Breast epithelium (tissue), 3 donors: ENCODE data around the gene GPATCH3.

Experiments
- POLR2A ChIP-seq: fragments of 450-650 bp; IDR thresholded peaks from one replicate; pipeline ENCODE4 v1.6.1; 2016; ENCODE audit warnings: antibody characterized with exemption, mild to moderate bottlenecking, moderate library complexity
- POLR2AphosphoS5 ChIP-seq, 3 donors: sonication (generic); formaldehyde crosslinking; IDR thresholded peaks; one replicate each; pipeline ENCODE4 v1.6.1; 2017; ENCODE audit warnings: antibody characterized with exemption in 3 of 3
- TF ChIP-seq, protein P1 (sequence below), 3 donors: fragments of 450-650 bp; IDR thresholded peaks; one replicate each; pipeline ENCODE4 v1.5.1; 2016 to 2017; ENCODE audit warnings: antibody characterized with exemption in 3 of 3, mild to moderate bottlenecking in 3 of 3, moderate library complexity in 3 of 3

DNA sequence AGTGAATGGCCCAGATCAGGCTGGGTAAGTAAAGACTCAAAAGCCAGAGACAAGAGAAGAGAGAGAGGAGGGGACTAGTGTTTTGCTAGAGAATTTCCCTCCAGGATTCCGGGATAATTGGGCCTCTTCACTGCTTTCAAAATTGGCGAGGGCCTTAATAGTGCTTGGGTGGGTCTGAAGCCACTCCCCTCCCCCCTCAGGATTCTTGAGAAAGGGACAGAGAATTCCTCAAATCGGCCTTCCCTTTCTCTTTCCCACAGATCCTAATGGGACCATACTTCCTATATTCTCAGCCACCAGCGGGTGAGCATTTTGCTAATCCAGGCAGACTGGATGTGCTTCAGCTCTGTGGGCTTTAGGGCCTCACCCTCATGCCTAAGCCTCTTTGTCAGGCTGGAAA, 25.4 kb downstream of the GPATCH3 start:
- TF ChIP-seq, protein P1, sequence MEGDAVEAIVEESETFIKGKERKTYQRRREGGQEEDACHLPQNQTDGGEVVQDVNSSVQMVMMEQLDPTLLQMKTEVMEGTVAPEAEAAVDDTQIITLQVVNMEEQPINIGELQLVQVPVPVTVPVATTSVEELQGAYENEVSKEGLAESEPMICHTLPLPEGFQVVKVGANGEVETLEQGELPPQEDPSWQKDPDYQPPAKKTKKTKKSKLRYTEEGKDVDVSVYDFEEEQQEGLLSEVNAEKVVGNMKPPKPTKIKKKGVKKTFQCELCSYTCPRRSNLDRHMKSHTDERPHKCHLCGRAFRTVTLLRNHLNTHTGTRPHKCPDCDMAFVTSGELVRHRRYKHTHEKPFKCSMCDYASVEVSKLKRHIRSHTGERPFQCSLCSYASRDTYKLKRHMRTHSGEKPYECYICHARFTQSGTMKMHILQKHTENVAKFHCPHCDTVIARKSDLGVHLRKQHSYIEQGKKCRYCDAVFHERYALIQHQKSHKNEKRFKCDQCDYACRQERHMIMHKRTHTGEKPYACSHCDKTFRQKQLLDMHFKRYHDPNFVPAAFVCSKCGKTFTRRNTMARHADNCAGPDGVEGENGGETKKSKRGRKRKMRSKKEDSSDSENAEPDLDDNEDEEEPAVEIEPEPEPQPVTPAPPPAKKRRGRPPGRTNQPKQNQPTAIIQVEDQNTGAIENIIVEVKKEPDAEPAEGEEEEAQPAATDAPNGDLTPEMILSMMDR (IDR thresholded peaks at IDR 0.05), result no peak
- TF ChIP-seq POLR2A (no peak), POLR2AphosphoS5 (IDR thresholded peaks at IDR 0.05) (no peak)
